BLaER1 treated with 17β-estradiol and CSF1 and Interleukin-3, amounts not matched to agents 10 nM and 100 nM (cell line): ENCODE data around the gene TOX4.
A peak's percentile ranks its signal among the peaks of the same experiment; 100 is the strongest.
"Not testable (repeated sequence)": the region's sequence is repeated elsewhere in the genome, so short reads cannot be mapped to it uniquely, and the experiment has no call there.

ENCODE experiments used
- H3K27ac ChIP-seq, 11 experiments: shearing (Covaris generic); formaldehyde crosslinking; 2 replicates each; pipeline ENCODE4 v1.8.1; 2022
- H3K27me3 ChIP-seq, 11 experiments: shearing (Covaris generic); formaldehyde crosslinking; 2 replicates each; pipeline ENCODE4 v1.8.1; 2022
- H3K36me3 ChIP-seq, 11 experiments: shearing (Covaris generic); formaldehyde crosslinking; 2 replicates each; pipeline ENCODE4 v1.8.1; 2022
- H3K4me1 ChIP-seq, 10 experiments: shearing (Covaris generic); formaldehyde crosslinking; 2 replicates each; pipeline ENCODE4 v1.8.1; 2022
- H3K4me2 ChIP-seq, 11 experiments: shearing (Covaris generic); formaldehyde crosslinking; 2 replicates each; pipeline ENCODE4 v1.8.1; 2022
- H3K4me3 ChIP-seq, 10 experiments: shearing (Covaris generic); formaldehyde crosslinking; 2 replicates each; pipeline ENCODE4 v1.8.1; 2022
- H3K9ac ChIP-seq, 11 experiments: shearing (Covaris generic); formaldehyde crosslinking; 2 replicates each; pipeline ENCODE4 v1.8.1; 2022
- H3K9me3 ChIP-seq, 11 experiments: shearing (Covaris generic); formaldehyde crosslinking; replicated peaks in 1 of 11; 2 replicates each; pipeline ENCODE4 v1.8.1; 2022
- H4K20me1 ChIP-seq, 11 experiments: shearing (Covaris generic); formaldehyde crosslinking; 2 replicates each; pipeline ENCODE4 v1.8.1; 2022
- Cebpa-rat ChIP-seq, 11 experiments: shearing (Covaris generic); IDR thresholded peaks; 2 replicates each; pipeline ENCODE4 v1.8.1; 2022

TOX4 gene

GRCh38 chr14:21476925-21477681, at the start of gene TOX4, which contains the start of gene RAB2B:
Gene TOX4 (plus strand): TSS chr14:21477195. CDS start chr14:21477279, 84 bp downstream.
Gene RAB2B (minus strand): TSS chr14:21476959. CDS start chr14:21476872, 87 bp downstream.
- Histone ChIP-seq H3K27ac (peak within 1 kb of the TSS; percentile 64 to 90 (median 81)), H3K27me3 (no peaks in the 10 kb centered on the region), H3K36me3 (peaks cover 26 to 61% (median 47%) of the 10 kb centered on the region in 11 experiments), H3K9me3 (no peaks in the 10 kb centered on the region), H3K4me1 (peaks cover 19 to 28% (median 23%) of the 10 kb centered on the region in 10 experiments), H3K9ac (peak within 1 kb of the TSS; percentile 82 to 95 (median 87)), H3K4me2 (peak within 1 kb of the TSS; percentile 84 to 97 (median 91)), H4K20me1 (peaks cover 0 to 31% (median 6%) of the 10 kb centered on the region in 11 experiments; a peak in 10 of 22 replicates), H3K4me3 (peak within 1 kb of the TSS; percentile 81 to 98 (median 92))
- no peak for TF ChIP-seq Cebpa-rat (IDR thresholded peaks at IDR 0.05)

- H4K20me1 ChIP-seq = peaks cover 33 to 79% (median 61%) of the 10 kb centered on the region in 11 experiments
- no peaks in the 10 kb centered on the region for H3K9me3 ChIP-seq
- no peak overlapping the region for H3K9ac ChIP-seq
- no peak overlapping the region for H3K4me2 ChIP-seq
- no peak overlapping the region for H3K4me3 ChIP-seq
- TF ChIP-seq Cebpa-rat (IDR thresholded peaks at IDR 0.05) = no peak
- 0 out of 20 replicates have a peak, but pooled peaks cover 0 to under 1% (median 0%) of the 10 kb centered on the region in 10 experiments for H3K4me1 ChIP-seq
- H3K27me3 ChIP-seq = no peaks in the 10 kb centered on the region
- no peak overlapping the region for H3K27ac ChIP-seq
- H3K36me3 ChIP-seq = peaks cover 81 to 99% (median 96%) of the 10 kb centered on the region in 11 experiments
Observed at GRCh38 chr14:21428930-21429329, 48.1 kb upstream of the TOX4 start.

GRCh38 chr14:21431126-21431525, 45.9 kb upstream of the TOX4 start:
- no peaks in the 10 kb centered on the region for H3K27me3 ChIP-seq
- H3K4me1 ChIP-seq = peaks cover 5 to 22% (median 9%) of the 10 kb centered on the region in 10 experiments
- H3K27ac ChIP-seq = no peak overlapping the region
- H3K36me3 ChIP-seq = peaks cover 59 to 97% (median 85%) of the 10 kb centered on the region in 11 experiments
- no peak for TF ChIP-seq Cebpa-rat (IDR thresholded peaks at IDR 0.05)
- H3K4me2 ChIP-seq = no peak overlapping the region
- no peak overlapping the region for H3K9ac ChIP-seq
- H4K20me1 ChIP-seq = peaks cover 33 to 96% (median 77%) of the 10 kb centered on the region in 11 experiments
- no peak overlapping the region for H3K4me3 ChIP-seq
- no peaks in the 10 kb centered on the region for H3K9me3 ChIP-seq

GRCh38 chr14:21436567-21437062, 40.4 kb upstream of the TOX4 start:
- H4K20me1 ChIP-seq = peaks cover 12 to 92% (median 42%) of the 10 kb centered on the region in 11 experiments; a peak in 19 of 22 replicates
- peak overlapping the region; percentile 84 to 93 (median 88) for H3K4me2 ChIP-seq
- no peak for TF ChIP-seq Cebpa-rat (IDR thresholded peaks at IDR 0.05)
- peaks cover 16 to 49% (median 27%) of the 10 kb centered on the region in 10 experiments for H3K4me1 ChIP-seq
- no peaks in the 10 kb centered on the region for H3K9me3 ChIP-seq
- H3K27me3 ChIP-seq = no peaks in the 10 kb centered on the region
- H3K9ac ChIP-seq = peak overlapping the region; percentile 75 to 93 (median 86)
- peaks cover 7 to 48% (median 34%) of the 10 kb centered on the region in 11 experiments for H3K36me3 ChIP-seq
- H3K27ac ChIP-seq = peak overlapping the region; percentile 77 to 95 (median 84); a peak in 20 of 22 replicates
- peak overlapping the region; percentile 67 to 91 (median 78) for H3K4me3 ChIP-seq

GRCh38 chr14:21437063-21437901, 39.7 kb upstream of the TOX4 start:
- no peak for TF ChIP-seq Cebpa-rat (IDR thresholded peaks at IDR 0.05)
- H3K9ac ChIP-seq = peak overlapping the region; percentile 75 to 93 (median 86)
- H4K20me1 ChIP-seq = peaks cover 8 to 92% (median 46%) of the 10 kb centered on the region in 11 experiments; a peak in 18 of 22 replicates

GRCh38 chr14:21440859-21441258, 36.1 kb upstream of the TOX4 start:
- Histone ChIP-seq H3K4me2 (peak overlapping the region in 3 of 11 experiments; percentile 10 to 63 (median 30); a peak in 4 of 22 replicates), H3K27ac (peak overlapping the region in 3 of 11 experiments; percentile 1 to 22 (median 20); a peak in 2 of 22 replicates), H3K9ac (no peak overlapping the region), H3K27me3 (no peaks in the 10 kb centered on the region), H3K36me3 (peaks cover 0 to 34% (median 7%) of the 10 kb centered on the region in 11 experiments; a peak in 9 of 22 replicates), H4K20me1 (peaks cover under 1 to 88% (median 62%) of the 10 kb centered on the region in 11 experiments; a peak in 18 of 22 replicates), H3K9me3 (no peaks in the 10 kb centered on the region), H3K4me1 (peaks cover 13 to 36% (median 22%) of the 10 kb centered on the region in 10 experiments), H3K4me3 (no peak overlapping the region)
- TF ChIP-seq Cebpa-rat (IDR thresholded peaks at IDR 0.05) = no peak

More at GRCh38 chr14:21437063-21437901, 39.7 kb upstream of the TOX4 start:
- Histone ChIP-seq H3K36me3 (peaks cover 2 to 45% (median 28%) of the 10 kb centered on the region in 11 experiments; a peak in 18 of 22 replicates), H3K27me3 (no peaks in the 10 kb centered on the region), H3K4me2 (peak overlapping the region; percentile 84 to 93 (median 88)), H3K27ac (peak overlapping the region; percentile 77 to 95 (median 84)), H3K9me3 (no peaks in the 10 kb centered on the region), H3K4me1 (peaks cover 16 to 52% (median 27%) of the 10 kb centered on the region in 10 experiments), H3K4me3 (peak overlapping the region; percentile 67 to 91 (median 78))

- not testable (repeated sequence) for H3K27me3 ChIP-seq, H3K4me3 ChIP-seq, H3K9ac ChIP-seq, H3K27ac ChIP-seq, H3K9me3 ChIP-seq, H3K4me2 ChIP-seq
- Histone ChIP-seq H3K36me3 (peaks cover 2 to 48% (median 17%) of the 10 kb centered on the region in 11 experiments; a peak in 11 of 22 replicates), H4K20me1 (peaks cover 16 to 97% (median 80%) of the 10 kb centered on the region in 11 experiments; a peak in 21 of 22 replicates), H3K4me1 (peaks cover 4 to 29% (median 12%) of the 10 kb centered on the region in 10 experiments)
Observed at GRCh38 chr14:21442657-21443056, 34.3 kb upstream of the TOX4 start.

- Histone ChIP-seq H3K4me1 (peaks cover 15 to 44% (median 21%) of the 10 kb centered on the region in 10 experiments), H3K36me3 (peaks cover 9 to 69% (median 55%) of the 10 kb centered on the region in 11 experiments), H3K4me3 (no peak overlapping the region), H4K20me1 (peaks cover 24 to 100% (median 91%) of the 10 kb centered on the region in 11 experiments; a peak in 21 of 22 replicates), H3K4me2 (no peak overlapping the region), H3K27me3 (no peaks in the 10 kb centered on the region), H3K9ac (no peak overlapping the region), H3K9me3 (no peaks in the 10 kb centered on the region), H3K27ac (no peak overlapping the region)
- no peak for TF ChIP-seq Cebpa-rat (IDR thresholded peaks at IDR 0.05)
Observed at GRCh38 chr14:21449899-21450216, 27.1 kb upstream of the TOX4 start.
